ENCODE measurements around the gene TMEM59L.

TMEM59L gene

DNA sequence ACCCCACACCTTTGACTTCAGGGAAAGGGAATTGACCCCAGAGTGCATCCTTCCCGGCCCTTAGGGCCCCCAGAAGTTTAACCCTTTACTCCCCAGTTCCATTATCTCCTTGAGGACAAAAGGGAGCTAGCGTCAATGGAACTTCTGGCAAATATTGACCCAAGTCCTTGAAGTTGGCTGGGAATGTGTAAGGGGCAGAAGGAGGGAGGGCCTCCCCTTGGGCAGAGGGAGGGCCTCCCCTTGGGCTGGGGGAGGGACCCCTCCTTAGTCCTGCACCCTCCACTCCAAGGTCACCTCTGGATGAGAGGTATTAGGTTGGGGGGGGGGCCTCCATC is 3.0 kb upstream of the TMEM59L start:
- DNase-seq: no peak

- no peak for DNase-seq
Observed at GRCh38 chr19:18610245-18610555, 2.5 kb upstream of the TMEM59L start.

DNA sequence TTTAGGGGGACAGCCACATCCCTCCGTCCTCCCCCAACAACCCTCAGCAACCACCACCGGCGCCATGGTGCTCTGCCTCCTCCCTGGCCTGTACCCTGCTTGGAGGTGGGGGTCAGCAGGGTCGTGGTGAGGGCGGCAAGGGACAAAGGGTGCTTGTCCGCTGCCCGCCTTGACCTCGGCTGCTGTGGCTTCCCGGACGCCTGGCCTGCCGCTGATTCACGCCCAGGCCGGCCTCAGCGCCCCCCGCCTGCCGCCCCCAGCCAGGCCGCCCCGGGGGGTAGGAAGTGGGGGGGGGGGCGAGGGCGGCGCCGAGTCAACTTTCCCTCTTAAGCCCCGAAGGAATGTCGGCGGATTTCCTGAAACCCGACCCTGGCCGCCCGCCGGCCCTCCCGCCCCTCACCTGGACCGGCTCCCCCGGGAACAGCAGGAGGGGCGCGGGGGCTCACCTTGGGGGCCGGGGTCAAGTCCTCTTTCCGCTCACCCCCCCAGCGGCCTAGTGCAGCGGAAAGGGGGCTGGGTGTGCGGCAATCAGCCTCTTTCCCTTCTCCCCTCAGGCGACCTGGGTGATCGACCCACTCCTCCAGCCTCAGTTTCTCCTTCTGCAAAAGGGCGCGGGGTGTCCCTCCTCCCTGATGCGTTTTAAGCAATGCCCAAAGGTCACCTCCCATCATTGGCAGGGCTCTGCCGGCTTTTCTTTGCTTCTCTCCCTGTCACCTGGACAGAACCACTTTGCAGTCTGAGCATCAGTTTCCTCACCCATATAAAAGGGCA is 1.9 kb upstream of the TMEM59L start:
- no peak for DNase-seq

- no peak for DNase-seq
Observed at GRCh38 chr19:18611327-18612050, 1.2 kb upstream of the TMEM59L start.

DNA sequence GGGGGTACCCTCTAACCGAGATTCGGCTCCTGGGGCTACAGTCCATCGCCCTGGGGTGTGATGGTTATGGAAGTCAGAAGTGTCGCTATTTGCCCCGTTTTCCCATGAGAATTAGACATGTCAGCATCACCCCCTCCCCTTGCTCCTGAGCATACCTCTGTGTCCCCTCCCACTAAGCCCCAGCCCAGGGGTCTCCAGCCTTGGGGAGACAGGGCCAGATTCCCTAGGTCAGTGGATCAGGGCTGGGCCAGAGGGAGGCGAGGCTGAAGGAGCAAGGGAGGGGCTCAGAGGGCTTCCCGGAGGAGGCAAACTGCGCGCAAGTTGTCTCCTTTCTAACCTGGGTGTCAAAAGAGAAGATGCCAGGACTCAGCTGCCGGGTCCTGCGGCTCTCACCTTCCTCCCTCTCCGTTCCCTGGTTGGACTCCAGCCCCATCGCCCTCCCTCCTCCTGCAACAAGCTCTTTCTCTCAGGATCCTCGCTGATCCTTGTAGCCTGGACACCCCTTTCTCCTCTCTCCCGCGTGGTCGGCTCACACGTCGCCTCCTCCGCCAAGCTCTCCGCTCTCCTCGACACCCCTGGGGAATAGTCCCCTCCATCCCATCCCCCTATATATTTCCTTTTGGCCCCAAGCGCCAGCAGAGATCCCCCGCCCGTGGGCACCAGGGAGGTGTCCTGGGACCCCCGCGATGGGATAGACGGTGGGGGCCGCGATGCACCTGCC is 459 bp upstream of the TMEM59L start:
- no peak for DNase-seq

- no peak for DNase-seq
Observed at GRCh38 chr19:18613589-18614234, 1.0 kb downstream of the TMEM59L start.

DNA sequence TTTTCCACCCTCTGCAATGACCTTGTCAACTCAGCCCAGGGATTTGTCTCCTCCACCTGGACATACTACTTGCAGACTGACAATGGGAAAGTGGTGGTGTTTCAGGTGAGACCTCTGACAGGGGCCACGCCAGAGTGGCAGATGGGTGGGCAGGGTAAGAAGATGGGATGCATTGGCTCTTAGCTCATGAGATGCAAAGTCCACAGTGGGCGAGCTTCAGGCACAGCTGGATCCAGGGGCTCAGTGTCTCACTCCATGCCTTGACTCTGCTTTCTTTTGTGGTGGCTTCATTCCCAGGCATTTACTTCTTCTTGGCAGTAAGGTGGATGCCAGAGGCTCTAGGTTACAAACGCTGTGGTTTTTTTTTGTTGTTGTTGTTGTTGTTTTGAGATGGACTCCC is 3.4 kb downstream of the TMEM59L start:
- DNase-seq: no peak

- DNase-seq: no peak
Observed at GRCh38 chr19:18617562-18617961, 4.9 kb downstream of the TMEM59L start.

GRCh38 chr19:18618236-18618635 is 5.6 kb downstream of the TMEM59L start:
- DNase-seq: no peak

- no peak for DNase-seq
Observed at GRCh38 chr19:18620311-18620710, 7.6 kb downstream of the TMEM59L start.

GRCh38 chr19:18620902-18621301 is 8.2 kb downstream of the TMEM59L start:
- no peak for DNase-seq

DNA sequence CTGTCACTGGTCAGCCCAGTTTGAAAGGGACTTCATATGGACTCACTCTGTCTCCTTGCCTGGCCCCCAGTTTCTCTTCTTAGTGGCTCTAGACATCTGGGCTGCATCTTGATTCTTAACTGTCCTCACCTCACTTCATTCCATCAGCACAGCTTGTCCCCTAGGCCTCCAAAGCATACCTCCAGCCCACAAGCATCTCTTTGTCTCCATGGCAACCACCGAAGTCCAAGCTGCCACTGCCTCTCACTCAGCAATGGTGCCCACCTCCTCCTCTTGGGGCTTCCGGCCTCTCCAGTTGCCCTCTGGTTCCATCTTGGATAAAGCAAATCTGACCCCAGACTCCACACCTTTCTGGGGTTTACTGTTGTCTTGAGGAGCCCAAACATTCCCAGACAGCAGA is 14.2 kb downstream of the TMEM59L start:
- no peak for DNase-seq

DNA sequence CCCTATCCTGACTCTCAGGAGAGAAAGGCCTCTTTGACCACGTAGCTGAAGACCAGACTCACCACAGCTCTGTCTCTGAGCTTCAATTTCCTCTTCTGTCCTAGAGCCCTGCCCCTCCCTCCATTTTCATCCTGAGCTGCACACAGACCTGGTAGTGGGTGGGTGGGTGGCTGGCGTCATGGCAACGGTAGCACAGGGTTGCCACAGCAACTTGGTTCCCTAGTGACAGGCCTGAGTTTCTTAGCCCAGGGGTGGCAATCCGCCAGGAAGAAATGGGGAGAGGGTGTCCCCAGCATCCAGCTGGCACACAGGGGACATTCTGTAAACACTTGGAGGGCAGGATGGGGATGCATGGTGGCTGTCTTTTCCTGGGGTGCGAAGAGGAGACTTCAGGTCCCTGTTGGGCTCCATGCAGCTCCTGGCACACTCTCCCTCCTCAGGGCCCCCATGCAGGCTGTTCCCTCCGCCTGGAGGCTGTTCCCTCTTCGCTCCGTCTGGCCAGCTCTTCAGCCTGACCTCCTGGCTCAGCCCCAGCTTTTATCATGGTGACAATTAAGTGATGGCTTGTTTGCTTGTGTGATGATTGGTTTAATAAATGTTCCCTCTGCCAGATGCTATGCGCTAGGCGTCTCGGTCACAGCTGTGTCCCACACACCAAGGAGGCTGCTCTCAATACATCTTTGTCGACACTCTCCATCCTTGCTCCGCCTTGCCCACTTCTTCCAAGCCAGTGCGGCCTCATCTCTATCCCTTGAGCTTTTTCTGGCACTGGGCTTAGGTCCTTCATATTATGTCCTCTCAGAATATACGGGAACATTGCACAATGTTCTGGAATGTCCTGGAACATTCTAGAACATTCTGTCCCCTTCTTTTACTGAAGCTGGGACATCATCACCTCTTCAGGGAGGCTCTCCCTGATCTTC is 16.8 kb downstream of the TMEM59L start:
- no peak for DNase-seq

- no peak for DNase-seq
Observed at GRCh38 chr19:18633321-18633720, 20.7 kb downstream of the TMEM59L start.

DNA sequence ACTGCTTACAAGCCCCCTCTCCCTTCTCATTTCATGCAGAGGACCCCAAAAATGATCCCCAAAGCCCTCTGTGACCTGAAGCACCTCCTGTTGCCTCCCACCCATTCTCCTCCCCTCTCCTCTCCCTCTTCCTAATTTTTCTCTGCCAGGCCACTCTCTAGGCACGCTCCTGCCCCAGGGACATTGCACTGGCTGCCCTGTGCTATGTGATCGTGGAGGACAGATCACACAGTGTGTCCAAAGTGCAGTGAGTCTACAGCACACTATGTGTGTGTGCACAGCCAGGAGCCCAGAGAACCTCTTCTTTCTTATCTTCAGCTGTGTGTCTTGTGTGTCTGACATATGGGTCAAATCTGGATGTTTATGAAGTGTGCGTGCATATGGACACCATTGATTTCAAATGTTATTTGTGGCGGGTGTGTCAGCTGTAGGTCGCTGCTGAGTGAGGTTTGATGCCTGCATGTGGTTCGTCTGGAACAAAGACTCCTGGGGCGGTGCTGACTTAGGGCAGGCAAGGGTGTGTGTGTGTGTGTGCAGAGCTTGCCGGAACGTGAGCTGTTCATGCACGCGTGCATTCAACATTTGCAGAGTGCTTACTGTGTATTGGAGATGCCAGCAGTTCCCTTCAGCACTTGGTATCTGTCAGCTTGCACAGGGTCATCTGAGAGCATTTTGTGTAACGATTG is 22.1 kb downstream of the TMEM59L start:
- no peak for DNase-seq

DNA sequence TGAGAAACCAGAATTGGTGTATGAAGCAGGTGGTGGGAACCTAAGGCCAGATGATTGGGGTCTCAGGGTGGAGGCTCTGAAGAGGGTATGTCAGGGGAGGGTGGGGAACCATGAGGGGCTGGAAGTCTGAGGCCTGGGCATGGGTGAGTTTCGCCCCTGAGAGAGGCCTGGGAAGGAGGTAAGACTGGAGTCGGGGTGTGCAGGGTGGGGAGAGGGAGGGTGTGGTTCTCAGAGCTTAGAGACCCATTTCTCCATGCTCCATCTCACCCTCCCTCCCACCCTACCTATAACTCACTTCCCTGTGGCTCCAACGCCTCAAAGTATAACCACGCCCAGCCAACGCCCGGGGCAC is 23.1 kb downstream of the TMEM59L start:
- no peak for DNase-seq

GRCh38 chr19:18636183-18636968 is 23.7 kb downstream of the TMEM59L start:
- peak; percentile 75 to 95 (median 92) for DNase-seq

GRCh38 chr19:18636969-18637629 is 24.4 kb downstream of the TMEM59L start, which contains the start of gene KLHL26:
TSS of gene KLHL26 (plus strand) at chr19:18637028. CDS start at chr19:18637055, 27 bp downstream.
- no peak for DNase-seq

- DNase-seq: peak in 1 of 14 donors; percentile 36
Observed at GRCh38 chr19:18637673-18638630, 25.3 kb downstream of the TMEM59L start.

All from C1 segment of cervical spinal cord (tissue), 14 donors.